NCI-H2227 (cell line): ENCODE data around the gene FCGR3A.

Experiments
- DNase-seq: peaks from one replicate; lab custom pipeline; 2025; ENCODE audit not compliant: unreplicated experiment; lab: John Stamatoyannopoulos, UW

The FCGR3A gene

DNA sequence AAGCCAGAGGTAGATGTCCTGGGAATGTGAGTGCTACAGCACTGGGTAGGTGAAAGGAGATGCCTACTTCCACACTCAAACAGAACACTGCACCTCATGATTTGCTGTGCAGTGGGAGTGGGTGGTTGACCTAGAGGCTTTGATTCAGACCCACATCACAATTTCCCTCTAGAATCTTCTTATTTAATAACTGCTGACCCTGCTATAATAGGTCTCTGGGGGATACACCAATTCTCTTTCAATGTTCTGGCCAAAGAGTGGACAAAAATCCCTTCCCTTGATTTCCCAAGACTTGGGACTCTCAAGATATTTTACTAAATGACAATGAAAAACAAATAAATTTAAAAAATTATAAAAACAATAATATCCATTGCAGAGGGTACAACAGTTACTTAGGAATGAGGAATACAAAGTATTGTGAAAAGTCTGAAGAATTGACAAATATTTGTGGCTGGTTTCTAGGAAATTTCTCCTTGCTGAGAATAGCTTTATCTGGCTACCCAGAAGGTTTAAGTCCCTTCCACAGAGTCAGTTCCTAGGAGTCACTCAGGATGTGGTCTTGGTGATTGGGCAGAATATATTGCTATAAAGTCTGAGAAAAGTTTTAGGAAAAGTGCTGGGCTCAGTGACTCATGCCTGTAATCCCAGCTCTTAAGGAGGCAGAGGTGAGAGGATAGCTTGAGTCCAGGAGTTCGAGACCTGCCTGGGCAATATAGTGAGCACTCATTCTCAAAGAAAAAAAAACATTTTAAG is 46.8 kb downstream of the FCGR3A start:
- no peak for DNase-seq

DNA sequence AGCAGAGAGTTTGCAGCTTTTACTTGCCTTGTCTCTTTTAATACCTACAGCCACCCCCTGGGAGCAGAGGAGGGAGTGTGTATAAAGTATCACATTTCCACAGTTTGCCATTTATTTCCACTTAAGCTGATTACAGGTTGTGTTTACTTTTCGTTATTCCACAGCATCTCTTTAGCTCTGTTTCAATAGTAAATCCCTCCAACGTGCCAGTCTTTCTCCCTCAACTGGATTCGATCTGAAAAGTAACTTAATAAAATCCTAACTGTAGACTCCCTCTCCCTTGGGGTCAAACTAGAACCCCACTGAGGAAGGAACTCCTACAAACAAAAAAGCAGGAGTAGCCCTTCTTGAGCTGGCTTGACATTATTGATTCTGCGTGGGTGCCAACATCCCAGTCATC is 47.4 kb downstream of the FCGR3A start:
- DNase-seq = peak; percentile 57

DNA sequence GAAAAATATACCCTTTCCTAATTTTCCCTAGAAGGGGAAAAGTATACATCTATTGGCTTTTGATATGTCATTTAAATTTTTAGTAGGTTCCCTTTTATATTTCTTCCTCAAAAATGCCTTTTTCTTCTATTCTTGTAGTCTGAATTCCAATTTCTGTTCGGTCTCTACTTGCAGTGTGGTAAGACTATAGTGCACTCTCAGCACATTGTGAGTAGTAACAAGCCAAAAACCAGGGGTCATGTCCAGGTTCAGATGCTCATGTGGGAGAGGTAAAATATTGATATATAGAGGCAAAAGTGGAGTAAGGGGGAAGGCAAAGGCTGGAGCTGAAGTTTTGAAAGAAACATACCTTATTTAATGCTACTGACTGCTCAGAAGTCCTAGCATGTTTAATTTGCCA is 48.4 kb downstream of the FCGR3A start:
- DNase-seq = no peak

DNA sequence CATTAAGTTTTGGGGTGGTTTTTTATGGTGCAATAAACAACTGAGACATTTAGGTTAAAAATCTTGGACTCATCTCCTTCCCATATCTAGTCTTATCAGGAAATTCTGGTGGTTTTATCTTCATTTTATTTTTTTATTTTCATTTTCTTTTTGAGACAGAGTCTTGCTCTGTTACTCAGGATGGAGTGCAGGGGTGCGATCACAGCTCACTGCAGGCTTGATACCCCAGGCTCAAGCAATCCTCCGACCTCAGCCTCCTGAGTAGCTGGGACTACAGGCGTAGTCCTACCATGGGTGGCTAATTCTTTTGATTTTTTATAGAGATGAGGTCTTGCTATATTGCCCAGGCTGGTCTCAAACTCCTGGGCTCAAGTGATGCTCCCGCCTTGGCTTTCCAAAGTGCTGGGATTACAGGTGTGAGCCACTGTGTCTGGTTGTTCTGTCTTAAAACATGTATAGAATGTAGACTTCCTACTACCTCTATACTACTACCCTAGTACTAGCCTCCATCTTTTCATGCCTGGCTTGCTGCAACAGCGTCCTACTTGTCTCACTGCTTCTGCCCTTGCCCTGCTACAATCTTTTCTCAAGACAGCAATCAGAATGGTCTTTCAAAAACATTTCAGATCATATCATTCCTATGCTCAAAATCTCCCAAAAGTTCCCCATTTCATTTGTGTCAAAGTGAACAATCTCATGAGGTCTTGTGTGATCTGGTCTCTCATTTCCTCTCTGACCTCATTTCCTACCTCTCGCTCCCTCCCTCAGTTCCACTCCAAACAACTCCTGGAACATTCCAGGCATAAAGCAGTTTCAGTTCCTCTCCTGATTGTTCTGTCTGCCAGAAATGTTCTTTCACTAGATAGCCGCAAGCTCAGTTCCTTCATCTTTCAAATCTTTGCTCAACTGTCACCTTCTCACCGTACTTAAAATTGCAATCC is 50.2 kb downstream of the FCGR3A start:
- DNase-seq = no peak

DNA sequence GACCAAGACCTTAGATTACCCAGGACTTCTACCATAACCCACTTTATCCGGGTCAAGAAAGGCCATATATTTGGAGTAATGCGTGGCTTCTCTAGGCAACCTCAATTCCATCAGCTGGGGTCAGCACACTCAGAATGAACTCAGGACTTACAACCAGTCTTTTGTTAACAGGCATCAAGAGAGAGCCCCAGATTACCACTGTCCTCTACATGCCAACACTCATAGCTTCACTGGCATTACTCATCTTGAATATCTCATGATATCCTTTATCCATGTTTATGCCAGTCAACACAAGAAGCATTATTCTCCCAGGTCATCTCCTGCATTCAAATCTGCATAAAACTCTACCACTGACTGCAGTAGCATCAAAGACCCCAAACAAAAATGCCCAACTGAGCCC is 51.0 kb downstream of the FCGR3A start:
- no peak for DNase-seq

DNA sequence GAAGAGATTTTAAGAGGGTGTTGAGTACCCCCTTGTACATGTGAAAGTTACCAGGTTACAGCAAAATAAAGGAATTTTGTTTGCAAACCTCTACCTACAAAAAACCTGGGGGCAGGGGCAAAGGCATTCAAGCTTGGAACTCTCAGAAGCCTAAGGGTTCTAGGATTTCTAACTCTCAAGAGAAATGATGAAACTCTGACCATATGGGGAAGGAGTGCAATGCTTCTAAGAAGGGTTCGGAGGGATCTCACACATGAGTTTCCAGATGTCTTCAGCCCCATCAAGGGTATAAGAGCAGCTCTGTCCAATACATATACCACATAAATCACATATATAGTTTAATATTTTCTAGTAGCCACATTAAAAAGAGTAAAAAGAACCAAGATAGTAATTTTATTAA is 51.7 kb downstream of the FCGR3A start:
- no peak for DNase-seq

DNA sequence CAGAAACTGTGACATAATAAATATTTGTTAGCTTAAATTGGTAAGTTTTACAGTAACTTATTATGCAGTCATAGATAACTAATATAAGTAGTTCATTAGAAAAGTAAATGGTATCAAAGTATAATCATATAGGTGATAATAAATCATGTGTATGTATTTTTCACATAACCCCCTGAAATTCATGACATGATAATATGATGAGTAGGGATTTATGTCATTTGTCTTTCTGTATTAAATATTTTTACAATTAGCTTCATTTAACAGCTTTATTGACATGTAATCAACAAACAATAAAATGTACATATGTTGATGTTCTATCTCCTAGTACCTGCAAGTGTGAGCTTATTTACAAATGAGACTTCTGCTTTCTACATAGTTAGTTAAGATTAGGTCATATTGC is 54.1 kb downstream of the FCGR3A start:
- no peak for DNase-seq

DNA sequence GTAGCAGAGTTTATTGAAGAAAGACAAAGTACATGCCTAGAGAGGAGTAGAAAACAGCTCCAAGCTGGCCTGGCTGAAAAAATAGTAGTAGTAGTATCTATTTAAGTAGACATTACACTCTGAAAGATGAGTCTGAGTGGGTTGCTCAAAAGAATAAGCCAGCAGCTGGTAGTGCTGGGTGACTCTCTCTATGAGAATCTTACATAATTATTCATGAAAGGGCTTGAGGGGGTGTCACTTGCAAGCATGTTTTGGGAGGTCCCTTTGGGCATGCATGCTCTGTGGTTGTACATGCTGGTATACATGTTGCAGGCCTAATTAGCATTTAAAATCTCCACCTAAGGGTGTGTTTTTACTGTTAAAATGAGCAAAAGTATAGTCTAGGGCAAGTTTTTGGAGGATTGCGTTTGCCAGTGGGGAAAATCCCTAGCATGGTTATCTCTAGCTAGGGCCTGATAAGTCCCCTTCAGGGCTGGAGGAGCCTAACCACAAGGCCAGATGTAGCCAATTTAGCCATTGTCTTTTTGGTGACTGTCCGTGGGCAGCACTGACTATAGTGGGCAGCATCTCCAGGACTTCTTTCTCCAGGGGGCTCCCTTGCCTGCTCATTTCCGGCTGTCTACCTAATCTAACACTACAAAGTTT is 55.4 kb downstream of the FCGR3A start:
- DNase-seq = no peak

DNA sequence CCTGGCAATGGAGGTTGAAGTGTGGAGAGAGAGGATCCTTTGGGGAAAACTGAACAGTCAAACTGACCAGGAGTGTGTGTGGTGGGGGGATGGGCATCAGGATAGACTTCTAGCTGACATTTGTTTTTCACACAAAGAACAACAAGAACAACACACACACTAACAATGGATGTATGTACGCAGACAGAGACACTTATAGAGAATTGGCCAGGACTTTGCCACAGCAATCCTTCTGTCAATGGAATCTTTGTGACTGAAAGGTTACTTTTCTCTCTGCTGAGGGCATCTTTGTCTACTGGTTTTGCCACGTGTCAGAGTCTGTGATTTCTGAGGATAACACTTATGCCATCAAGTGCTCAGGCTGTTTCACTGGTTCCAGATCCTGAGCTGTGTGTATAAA is 56.8 kb downstream of the FCGR3A start:
- DNase-seq = no peak
